GM18951 (cell line): ENCODE data around the gene SLC25A34.

Experiments used
- POLR2A ChIP-seq: IDR thresholded peaks from 4 replicates; pipeline ENCODE4 v1.6.1; 2011; ENCODE audit warnings: mild to moderate bottlenecking; ENCODE audit not compliant: insufficient read length, insufficient read depth; ENCODE audit errors: extremely low read depth
- in situ Hi-C: fragments of 300-500 bp; cut with MboI; formaldehyde crosslinking; loops from one replicate; pipeline ENCODE4 v1.12.0; 2022; ENCODE audit warnings: low sequenced_read_pairs, mixed read lengths, inconsistent platforms; ENCODE audit not compliant: unreplicated experiment

The SLC25A34 gene

DNA sequence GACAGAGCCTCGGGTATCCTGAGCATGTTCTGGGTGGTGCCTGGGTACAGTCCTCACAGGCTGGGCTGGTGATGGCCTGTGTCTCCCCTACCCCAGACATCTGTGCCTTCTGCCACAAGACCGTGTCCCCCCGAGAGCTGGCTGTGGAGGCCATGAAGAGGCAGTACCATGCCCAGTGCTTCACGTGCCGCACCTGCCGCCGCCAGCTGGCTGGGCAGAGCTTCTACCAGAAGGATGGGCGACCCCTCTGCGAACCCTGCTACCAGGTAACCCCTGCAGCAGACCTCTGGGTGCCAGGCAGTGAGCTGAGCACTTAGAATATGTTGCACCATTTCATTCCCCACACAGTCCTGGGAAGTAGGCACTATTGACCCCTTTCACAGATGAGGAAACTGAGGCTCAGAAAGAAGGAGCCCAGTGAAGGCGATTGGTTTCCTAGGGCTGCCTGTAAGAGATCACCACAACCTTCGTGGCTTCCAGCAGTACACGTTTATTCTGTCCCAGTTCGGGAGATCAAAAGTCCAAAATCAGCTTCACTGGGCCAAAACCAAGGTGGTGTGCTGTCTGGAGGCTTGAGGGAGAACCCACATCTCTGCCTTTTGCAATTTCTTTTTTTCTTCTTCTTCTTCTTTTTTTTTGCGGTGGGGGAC lies 34.4 kb downstream of the SLC25A34 start:
- no peak for TF ChIP-seq POLR2A
- in situ Hi-C loops: no loop called here

DNA sequence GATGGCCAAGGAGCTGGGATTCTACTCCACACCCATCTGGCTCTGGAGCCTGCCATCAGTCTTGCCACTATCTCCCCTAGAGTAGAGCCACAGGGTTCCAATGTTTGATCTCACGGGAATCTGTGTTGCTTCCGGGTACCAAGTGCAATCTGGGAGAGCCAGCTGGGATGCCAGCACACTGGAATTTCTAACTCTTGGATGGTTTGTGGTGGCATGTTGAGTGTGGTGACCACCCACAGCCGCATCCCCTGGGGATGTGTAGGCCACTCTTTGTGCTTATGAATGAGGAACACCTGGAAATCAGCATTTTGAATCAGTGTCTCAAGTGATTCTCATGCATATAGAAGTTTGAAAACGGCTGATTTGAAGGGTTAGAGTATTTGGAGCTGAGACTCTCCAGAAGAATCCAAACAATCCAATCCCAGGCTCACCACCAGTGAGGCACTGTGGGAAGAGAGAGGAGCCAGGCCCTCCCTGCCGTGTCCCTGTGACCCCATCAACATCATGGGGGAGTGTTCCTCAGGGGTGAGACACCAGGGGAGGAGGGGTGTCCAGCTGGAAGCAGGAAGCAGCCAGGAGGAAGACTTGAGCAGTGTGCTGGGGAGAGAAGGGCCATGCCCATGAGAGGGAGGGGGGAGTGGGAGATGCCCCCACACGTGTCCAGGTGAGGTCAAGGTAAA lies 35.9 kb downstream of the SLC25A34 start:
- no peak for TF ChIP-seq POLR2A
- in situ Hi-C loops: no loop called here

DNA sequence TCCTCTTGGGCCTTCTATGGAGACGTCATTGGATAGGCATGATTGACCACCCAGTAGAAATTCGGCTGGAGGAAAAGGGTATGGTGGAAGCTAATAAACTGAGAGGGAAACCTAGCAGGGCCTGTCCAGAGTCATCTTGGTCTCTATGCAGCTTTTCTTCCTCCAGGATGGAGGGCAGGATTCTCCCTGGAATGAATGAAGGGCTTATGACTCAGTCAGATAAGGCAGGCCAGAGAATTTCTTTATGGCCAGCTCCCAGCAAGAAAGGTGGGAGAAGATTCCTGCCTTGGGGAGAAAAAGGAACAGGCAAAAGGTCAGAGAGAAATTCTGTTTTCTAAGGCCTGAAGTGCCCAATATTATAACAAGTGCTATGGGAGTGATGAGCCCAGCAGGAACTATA lies 39.6 kb downstream of the SLC25A34 start:
- no peak for TF ChIP-seq POLR2A
- in situ Hi-C loops: no loop called here

DNA sequence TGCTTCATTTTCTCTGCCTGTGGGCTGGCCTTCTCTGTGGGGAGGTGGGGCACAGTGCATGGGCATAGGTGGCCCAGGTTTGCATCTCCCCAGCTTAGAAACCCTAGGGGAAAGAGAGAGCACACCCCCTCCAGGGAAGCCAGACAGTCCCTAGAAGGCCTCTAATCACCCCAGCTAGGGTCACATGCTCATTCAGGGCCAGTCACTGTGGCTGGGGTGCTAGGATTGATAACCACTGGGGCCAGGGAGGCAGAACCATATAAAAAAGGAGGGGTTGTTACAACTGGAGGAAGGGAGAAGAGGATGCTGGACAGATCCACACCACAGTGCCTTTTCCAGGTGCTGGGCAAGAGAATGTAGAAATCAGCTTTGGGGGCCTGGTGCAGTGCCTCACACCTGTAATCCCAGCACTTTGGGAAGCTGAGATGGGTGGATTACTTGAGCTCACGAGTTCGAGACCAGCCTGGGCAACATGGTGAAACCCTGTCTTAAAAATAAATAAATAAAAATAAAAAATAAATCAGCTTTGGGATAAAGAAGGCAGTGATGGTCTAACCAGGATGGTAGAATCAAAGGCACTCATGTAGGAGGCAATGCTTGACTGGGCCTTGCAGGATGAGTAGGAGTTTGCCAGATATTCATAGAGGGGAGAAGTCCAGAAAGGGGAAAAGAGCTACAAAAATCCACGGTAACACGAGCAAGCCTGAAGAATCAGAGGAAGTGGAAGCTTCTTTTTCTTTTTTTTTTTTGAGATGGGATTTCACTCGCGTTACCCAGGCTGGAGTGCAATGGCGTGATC lies 42.0 kb downstream of the SLC25A34 start:
- in situ Hi-C loops: no loop called here

DNA sequence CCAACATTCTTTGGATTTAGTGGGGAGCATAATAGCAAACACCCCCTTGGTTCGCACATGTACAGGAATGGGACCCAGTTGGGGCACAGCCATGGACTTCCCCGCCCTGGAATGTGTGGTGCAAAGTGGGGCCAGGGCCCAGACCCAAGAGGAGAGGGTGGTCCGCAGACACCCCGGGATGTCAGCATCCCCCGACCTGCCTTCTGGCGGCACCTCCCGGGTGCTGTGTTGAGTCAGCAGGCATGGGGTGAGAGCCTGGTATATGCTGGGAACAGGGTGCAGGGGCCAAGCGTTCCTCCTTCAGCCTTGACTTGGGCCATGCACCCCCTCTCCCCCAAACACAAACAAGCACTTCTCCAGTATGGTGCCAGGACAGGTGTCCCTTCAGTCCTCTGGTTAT lies 49.6 kb downstream of the SLC25A34 start:
- in situ Hi-C loops: no loop called here
- no peak for TF ChIP-seq POLR2A

More for the DNA sequence above, 42.0 kb downstream of the SLC25A34 start:
- TF ChIP-seq POLR2A: no peak

DNA sequence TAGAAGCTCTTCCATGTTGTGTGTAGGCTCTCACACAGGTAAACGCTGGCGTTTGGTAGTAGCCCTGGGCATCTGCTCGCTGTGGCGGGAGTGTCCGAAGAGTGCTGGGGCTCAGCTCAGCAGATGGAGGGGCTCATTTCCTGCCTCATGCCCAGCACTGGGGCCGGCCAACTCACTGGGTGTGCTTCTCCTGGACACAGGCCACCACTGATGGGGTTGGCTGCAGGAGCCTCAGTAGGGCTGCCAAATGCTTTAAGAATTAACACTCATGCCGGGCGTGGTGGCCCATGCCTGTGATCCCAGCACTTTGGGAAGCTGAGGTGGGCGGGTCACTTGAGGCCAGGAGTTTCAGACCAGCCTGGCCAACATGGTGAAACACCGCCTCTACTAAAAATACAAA lies 50.5 kb downstream of the SLC25A34 start:
- in situ Hi-C loops: no loop called here
- no peak for TF ChIP-seq POLR2A

DNA sequence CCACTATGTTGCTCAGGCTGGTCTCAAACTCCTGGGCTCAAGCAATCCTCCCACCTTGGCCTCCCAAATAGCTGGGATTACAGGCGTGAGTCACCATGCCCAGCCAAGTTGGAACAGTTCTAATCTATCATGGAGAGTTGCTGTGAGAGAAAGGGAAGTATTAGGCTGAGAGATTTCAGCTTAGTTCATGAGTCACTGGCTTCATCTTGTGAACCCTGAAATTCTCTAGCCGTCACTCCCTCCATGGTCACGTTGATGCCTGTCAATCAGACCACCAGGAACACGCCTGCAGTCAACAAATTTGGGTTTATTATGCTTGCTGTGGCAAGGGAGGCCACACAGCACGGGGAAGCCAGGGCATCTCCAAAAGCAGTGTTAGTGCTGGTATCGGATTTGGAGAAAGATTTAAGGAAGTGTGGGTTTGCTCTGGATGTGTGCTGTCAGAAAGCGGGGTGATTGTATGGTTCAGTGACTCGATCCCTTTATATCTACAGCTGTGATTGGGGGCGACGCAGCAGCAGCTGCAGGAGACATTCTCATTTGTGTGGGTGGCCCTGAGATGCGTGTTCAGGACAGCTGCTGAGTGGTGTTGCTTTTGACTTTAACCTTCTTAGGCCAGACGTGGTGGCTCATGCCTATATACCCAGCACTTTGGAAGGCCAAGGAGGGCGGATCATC lies 52.7 kb downstream of the SLC25A34 start:
- TF ChIP-seq POLR2A: no peak
- in situ Hi-C loops: no loop called here
